Mesenchymal stem cell (in vitro differentiated cells and primary cell): Measurements from ENCODE around the gene GYG1.

Experiments
- DNase-seq: peaks from one replicate; pipeline ENCODE4 v3.0.0-alpha.2; 2013
- H2AFZ ChIP-seq: one replicate; pipeline ENCODE4 v1.6.1; 2013; ENCODE audit warnings: low read depth, mild to moderate bottlenecking, control low read depth, inconsistent platforms, low read length, moderate library complexity
- H2AK5ac ChIP-seq: 2 replicates; pipeline ENCODE4 v1.6.1; 2013; ENCODE audit warnings: low read length, moderate library complexity, mild to moderate bottlenecking, inconsistent platforms; ENCODE audit not compliant: severe bottlenecking
- H2BK120ac ChIP-seq: one replicate; pipeline ENCODE4 v1.6.1; 2013; ENCODE audit warnings: low read depth, mild to moderate bottlenecking, inconsistent platforms, low read length, moderate library complexity
- H2BK12ac ChIP-seq, 2 experiments: one replicate each; pipeline ENCODE4 v1.6.1; 2013; ENCODE audit warnings: inconsistent platforms in 2 of 2, low read length in 2 of 2, mild to moderate bottlenecking in 2 of 2, moderate library complexity in 2 of 2, control low read depth in 1 of 2
- H2BK15ac ChIP-seq: one replicate; pipeline ENCODE4 v1.6.1; 2013; ENCODE audit warnings: mild to moderate bottlenecking, low read depth, inconsistent platforms; ENCODE audit not compliant: poor library complexity, severe bottlenecking
- H2BK5ac ChIP-seq: 2 replicates; pipeline ENCODE4 v1.6.1; 2013; ENCODE audit warnings: low read depth, mild to moderate bottlenecking, low read length, control low read depth, inconsistent platforms; ENCODE audit not compliant: poor library complexity, severe bottlenecking
- H3K14ac ChIP-seq, 2 experiments: one replicate each; pipeline ENCODE4 v1.6.1; 2013; ENCODE audit warnings: inconsistent platforms in 2 of 2, low read length in 2 of 2, control low read depth in 1 of 2, mild to moderate bottlenecking in 1 of 2, moderate library complexity in 1 of 2
- H3K18ac ChIP-seq, 2 experiments: one replicate each; pipeline ENCODE4 v1.6.1; 2013; ENCODE audit warnings: inconsistent platforms in 2 of 2, low read length in 2 of 2, control low read depth in 1 of 2, low read depth in 1 of 2, mild to moderate bottlenecking in 1 of 2
- H3K23ac ChIP-seq, 2 experiments: one replicate each; pipeline ENCODE4 v1.6.1; 2013; ENCODE audit warnings: inconsistent platforms in 2 of 2, low read length in 2 of 2, mild to moderate bottlenecking in 2 of 2, moderate library complexity in 2 of 2, control low read depth in 1 of 2
- H3K27ac ChIP-seq: 2 replicates; pipeline ENCODE4 v1.5.1; 2013; ENCODE audit warnings: mild to moderate bottlenecking, moderate library complexity, low read length, control low read depth, inconsistent platforms; ENCODE audit not compliant: poor library complexity, severe bottlenecking
- H3K27me3 ChIP-seq, 2 experiments: 2 replicates each; pipeline versions ENCODE4 v1.6.1 to v1.7.0; 2013; ENCODE audit warnings: low read length in 2 of 2, mild to moderate bottlenecking in 2 of 2, moderate library complexity in 2 of 2, control low read depth in 1 of 2, inconsistent platforms in 1 of 2; ENCODE audit not compliant: control insufficient read depth in 1 of 2, insufficient read depth in 1 of 2
- H3K36me3 ChIP-seq, 2 experiments: 2 replicates each; pipeline versions ENCODE4 v1.6.1 to v1.7.0; 2013; ENCODE audit warnings: low read length in 2 of 2, control low read depth in 1 of 2, inconsistent platforms in 1 of 2, low read depth in 1 of 2, mild to moderate bottlenecking in 1 of 2; ENCODE audit not compliant: insufficient read depth in 2 of 2, control insufficient read depth in 1 of 2
- H3K4ac ChIP-seq, 2 experiments: one replicate each; pipeline ENCODE4 v1.6.1; 2013; ENCODE audit warnings: inconsistent platforms in 2 of 2, low read length in 2 of 2, mild to moderate bottlenecking in 2 of 2, moderate library complexity in 2 of 2, control low read depth in 1 of 2, low read depth in 1 of 2
- H3K4me1 ChIP-seq: 2 replicates; pipeline ENCODE4 v1.6.1; 2013; ENCODE audit warnings: low read depth, low read length, control low read depth; ENCODE audit not compliant: control insufficient read depth, insufficient read depth
- H3K4me2 ChIP-seq: 2 replicates; pipeline ENCODE4 v1.6.1; 2013; ENCODE audit warnings: low read length, mild to moderate bottlenecking, inconsistent platforms; ENCODE audit not compliant: poor library complexity, severe bottlenecking
- H3K4me3 ChIP-seq, 2 experiments: 2 replicates each; pipeline versions ENCODE4 v1.5.1 to v1.7.0; 2013; ENCODE audit warnings: low read length in 2 of 2, mild to moderate bottlenecking in 2 of 2, control low read depth in 1 of 2, low read depth in 1 of 2; ENCODE audit not compliant: insufficient read depth in 1 of 2
- H3K79me1 ChIP-seq: replicated peaks from 2 replicates; pipeline ENCODE4 v1.6.1; 2013; ENCODE audit warnings: mild to moderate bottlenecking, control low read depth, low read length, inconsistent platforms; ENCODE audit not compliant: poor library complexity, severe bottlenecking
- H3K9ac ChIP-seq: 2 replicates; pipeline ENCODE4 v1.7.0; 2013; ENCODE audit warnings: mild to moderate bottlenecking, low read length, moderate library complexity
- H3K9me3 ChIP-seq: 2 replicates; pipeline ENCODE4 v1.7.0; 2013; ENCODE audit warnings: mild to moderate bottlenecking, low read length; ENCODE audit not compliant: control insufficient read depth
- H4K8ac ChIP-seq: one replicate; pipeline ENCODE4 v1.6.1; 2013; ENCODE audit warnings: inconsistent platforms, mild to moderate bottlenecking, low read length, moderate library complexity
- H4K91ac ChIP-seq: one replicate; pipeline ENCODE4 v1.6.1; 2013; ENCODE audit warnings: mild to moderate bottlenecking, low read length, inconsistent platforms
- WGBS: methylation state at CpG from one replicate; pipeline ENCODE4 v1.1.7; 2013; ENCODE audit warnings: mixed read lengths; 5-methylcytosine and 5-hydroxymethylcytosine counted together

GYG1 gene

DNA sequence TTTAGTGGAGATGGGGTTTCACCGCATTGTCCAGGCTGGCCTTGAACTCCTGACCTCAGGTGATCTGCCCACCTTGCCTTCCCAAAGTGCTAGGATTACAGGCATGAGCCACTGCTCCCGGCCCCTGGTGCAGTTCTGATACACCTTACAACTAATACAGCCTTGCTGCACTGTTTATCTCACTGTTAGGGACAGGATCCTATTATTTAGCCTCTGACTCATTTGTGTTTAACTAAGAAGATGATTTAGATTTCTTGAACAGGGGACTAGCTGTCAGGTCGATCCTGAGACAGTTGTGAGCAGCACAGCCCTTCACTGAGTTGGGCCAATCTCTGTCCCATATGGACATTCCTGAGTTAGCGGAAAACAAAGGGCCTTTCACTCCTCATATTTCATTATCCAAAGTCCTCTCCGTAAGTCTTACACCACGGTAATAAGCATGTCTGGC is 19.2 kb downstream of the GYG1 start:
- H2BK120ac ChIP-seq = no peak overlapping the region
- no peak overlapping the region for H2BK12ac ChIP-seq
- H3K18ac ChIP-seq = no peak overlapping the region
- 55% methylated on average over 5 of the region's 6 CpGs for WGBS
- no peak overlapping the region for H2BK5ac ChIP-seq
- H3K27me3 ChIP-seq = no peaks in the 10 kb centered on the region
- peak; percentile 38 for DNase-seq
- no peak overlapping the region for H3K23ac ChIP-seq
- peaks cover 15 to 85% of the 10 kb centered on the region in 2 experiments for H3K36me3 ChIP-seq
- H3K4me1 ChIP-seq = peaks cover 3% of the 10 kb centered on the region
- H3K4me3 ChIP-seq = no peak overlapping the region
- H3K9me3 ChIP-seq = no peaks in the 10 kb centered on the region
- H2AK5ac ChIP-seq = no peak overlapping the region
- H3K27ac ChIP-seq = no peak overlapping the region
- no peak overlapping the region for H3K4ac ChIP-seq
- H3K79me1 ChIP-seq = peaks cover 22% of the 10 kb centered on the region
- H3K9ac ChIP-seq = no peak overlapping the region
- no peak overlapping the region for H2AFZ ChIP-seq
- H2BK15ac ChIP-seq = no peak overlapping the region
- no peak overlapping the region for H4K8ac ChIP-seq
- no peak overlapping the region for H3K14ac ChIP-seq
- H4K91ac ChIP-seq = no peak overlapping the region
- H3K4me2 ChIP-seq = no peak overlapping the region

DNA sequence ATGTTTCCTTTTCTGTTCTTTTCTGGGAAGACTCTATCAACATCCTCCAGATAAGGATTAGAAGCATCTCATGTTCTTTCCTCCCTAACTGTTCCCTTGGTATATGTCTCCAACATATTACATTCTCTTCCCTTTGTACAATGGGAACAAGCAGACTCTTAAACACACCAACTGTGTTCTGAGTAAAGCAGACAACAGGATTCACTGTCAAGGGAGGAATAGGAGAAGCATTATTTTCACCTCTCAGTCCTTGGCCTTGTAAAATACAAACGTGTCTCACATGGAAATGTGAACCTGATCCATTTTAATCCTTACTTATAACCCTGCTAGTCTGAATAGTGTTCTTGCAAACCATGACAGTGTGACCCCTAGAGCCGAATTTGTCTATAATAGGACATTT is 19.6 kb downstream of the GYG1 start:
- H2BK12ac ChIP-seq = no peak overlapping the region
- H3K14ac ChIP-seq = no peak overlapping the region
- H3K23ac ChIP-seq = no peak overlapping the region

DNA sequence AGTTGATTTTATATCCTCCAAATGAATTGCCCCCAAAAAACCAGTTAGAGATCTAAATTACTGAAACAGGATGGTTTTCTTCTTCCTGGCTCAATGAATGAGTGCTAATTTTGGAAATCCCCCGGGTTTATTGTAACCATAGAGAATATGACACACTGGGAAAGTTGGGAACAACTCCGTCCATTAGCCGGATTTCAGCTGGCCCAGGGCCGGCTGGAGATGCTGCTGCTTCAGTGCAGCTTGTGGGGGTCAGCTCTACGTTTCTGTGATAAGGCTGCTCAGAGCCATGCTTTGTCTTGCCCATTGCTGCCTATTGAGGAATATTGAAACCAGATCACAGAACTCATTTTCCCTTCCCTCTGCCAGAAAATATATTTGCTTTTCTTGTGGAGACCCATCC is 20.3 kb downstream of the GYG1 start:
- Histone ChIP-seq H3K27me3 (no peaks in the 10 kb centered on the region), H3K4me3 (no peak overlapping the region), H3K23ac (no peak overlapping the region), H2BK15ac (no peak overlapping the region), H3K18ac (no peak overlapping the region), H2BK120ac (no peak overlapping the region), H2BK12ac (no peak overlapping the region), H2BK5ac (no peak overlapping the region), H2AK5ac (no peak overlapping the region), H2AFZ (no peak overlapping the region), H3K14ac (no peak overlapping the region), H3K9me3 (no peaks in the 10 kb centered on the region), H4K8ac (no peak overlapping the region), H3K4ac (no peak overlapping the region), H3K27ac (no peak overlapping the region), H3K79me1 (peaks cover 26% of the 10 kb centered on the region), H3K4me1 (peaks cover 4% of the 10 kb centered on the region), H3K36me3 (peaks cover 17 to 78% of the 10 kb centered on the region in 2 experiments), H3K4me2 (no peak overlapping the region), H4K91ac (no peak overlapping the region), H3K9ac (peak overlapping the region; percentile 2)
- 94% methylated on average over 5 of the region's 5 CpGs for WGBS
- no peak for DNase-seq

More for the DNA sequence above, 19.6 kb downstream of the GYG1 start:
- Histone ChIP-seq H2BK5ac (no peak overlapping the region), H3K9ac (no peak overlapping the region), H4K91ac (no peak overlapping the region), H3K27me3 (no peaks in the 10 kb centered on the region), H3K9me3 (no peaks in the 10 kb centered on the region), H3K4ac (no peak overlapping the region), H2AK5ac (no peak overlapping the region), H3K79me1 (peaks cover 23% of the 10 kb centered on the region), H2AFZ (no peak overlapping the region), H3K4me3 (no peak overlapping the region), H4K8ac (no peak overlapping the region), H3K36me3 (peaks cover 17 to 84% of the 10 kb centered on the region in 2 experiments), H2BK120ac (no peak overlapping the region), H2BK15ac (no peak overlapping the region), H3K27ac (no peak overlapping the region), H3K4me1 (peaks cover 2% of the 10 kb centered on the region), H3K18ac (no peak overlapping the region), H3K4me2 (no peak overlapping the region)
- 92% methylated on average over 2 of the region's 2 CpGs for WGBS
- DNase-seq = no peak

DNA sequence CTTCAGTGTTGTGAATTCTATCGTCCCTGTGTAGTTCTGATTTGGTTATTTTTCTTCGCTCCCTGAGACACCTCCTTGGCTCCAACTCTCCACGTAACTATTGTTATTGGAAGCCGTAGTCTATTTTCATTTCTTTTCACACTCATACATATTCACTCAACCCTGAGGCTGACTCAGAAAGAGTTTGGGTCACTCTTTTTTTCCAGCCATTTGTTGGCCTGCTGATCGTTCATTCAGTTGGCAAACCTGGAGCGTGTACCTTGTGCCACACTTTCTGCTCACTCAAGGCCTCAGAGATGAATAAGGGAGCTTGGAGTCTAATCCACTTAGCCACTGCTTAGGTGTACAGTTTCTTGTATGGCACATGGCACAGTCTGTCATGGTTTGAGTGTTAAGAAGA is 22.4 kb downstream of the GYG1 start:
- H3K23ac ChIP-seq = no peak overlapping the region
- no peaks in the 10 kb centered on the region for H3K9me3 ChIP-seq
- H2BK12ac ChIP-seq = no peak overlapping the region
- H2BK15ac ChIP-seq = no peak overlapping the region
- no peak overlapping the region for H4K91ac ChIP-seq
- no peak overlapping the region for H3K27ac ChIP-seq
- no peak overlapping the region for H3K9ac ChIP-seq
- no peak overlapping the region for H2AFZ ChIP-seq
- H3K14ac ChIP-seq = no peak overlapping the region
- no peak overlapping the region for H2BK5ac ChIP-seq
- H3K79me1 ChIP-seq = peaks cover 21% of the 10 kb centered on the region
- H3K36me3 ChIP-seq = peaks cover 10 to 59% of the 10 kb centered on the region in 2 experiments
- no peak overlapping the region for H3K4ac ChIP-seq
- H3K4me2 ChIP-seq = no peak overlapping the region
- H3K18ac ChIP-seq = no peak overlapping the region
- H3K4me1 ChIP-seq = peaks cover 6% of the 10 kb centered on the region
- H4K8ac ChIP-seq = no peak overlapping the region
- peak overlapping the region; percentile 45 for H2AK5ac ChIP-seq
- 98% methylated on average over 6 of the region's 6 CpGs for WGBS
- no peak overlapping the region for H3K4me3 ChIP-seq
- no peak for DNase-seq
- H3K27me3 ChIP-seq = no peaks in the 10 kb centered on the region
- H2BK120ac ChIP-seq = no peak overlapping the region
